CD4-positive, alpha-beta T cell treated with Interleukin-21 for 1 hour (primary cell): ENCODE data around the gene DPPA5.
"Not testable (repeated sequence)": the region's sequence is repeated elsewhere in the genome, so short reads cannot be mapped to it uniquely, and the experiment has no call there.

Source experiments
- DNase-seq: peaks from one replicate; pipeline ENCODE4 v3.0.0-alpha.2; 2020

Gene DPPA5

GRCh38 chr6:73363537-73363875, 9.4 kb upstream of the DPPA5 start:
- no peak for DNase-seq

- DNase-seq = no peak
Observed at GRCh38 chr6:73362869-73363536, 8.9 kb upstream of the DPPA5 start.

GRCh38 chr6:73362358-73362757, 8.3 kb upstream of the DPPA5 start, which contains the start of gene KHDC3L:
KHDC3L (plus strand) TSS chr6:73362658; CDS start chr6:73362730, 72 bp downstream.
- DNase-seq = no peak

GRCh38 chr6:73349311-73349710, 4.8 kb downstream of the DPPA5 start:
- DNase-seq = no peak

GRCh38 chr6:73348550-73349204, 5.4 kb downstream of the DPPA5 start:
- DNase-seq = no peak

- DNase-seq = no peak
Observed at GRCh38 chr6:73343164-73343563, 10.9 kb downstream of the DPPA5 start.

- no peak for DNase-seq
Observed at GRCh38 chr6:73342174-73342573, 11.9 kb downstream of the DPPA5 start.

- DNase-seq = no peak
Observed at GRCh38 chr6:73341335-73341734, 12.7 kb downstream of the DPPA5 start.

- no peak for DNase-seq
Observed at GRCh38 chr6:73340048-73340447, 14.0 kb downstream of the DPPA5 start.

GRCh38 chr6:73339340-73339739, 14.7 kb downstream of the DPPA5 start:
- DNase-seq = no peak

GRCh38 chr6:73329201-73329600, 24.9 kb downstream of the DPPA5 start:
- no peak for DNase-seq

- no peak for DNase-seq
Observed at GRCh38 chr6:73328790-73329189, 25.3 kb downstream of the DPPA5 start.

GRCh38 chr6:73325656-73326055, 28.4 kb downstream of the DPPA5 start:
- DNase-seq = no peak

- DNase-seq = no peak
Observed at GRCh38 chr6:73323323-73323722, 30.8 kb downstream of the DPPA5 start.

GRCh38 chr6:73314577-73315492, 39.2 kb downstream of the DPPA5 start:
- no peak for DNase-seq

- not testable (repeated sequence) for DNase-seq
Observed at GRCh38 chr6:73310503-73310845, 43.6 kb downstream of the DPPA5 start.

- peak; percentile 56 for DNase-seq
Observed at GRCh38 chr6:73309785-73310502, 44.1 kb downstream of the DPPA5 start.

- DNase-seq = no peak
Observed at GRCh38 chr6:73309535-73309784, 44.6 kb downstream of the DPPA5 start.

- DNase-seq = no peak
Observed at GRCh38 chr6:73308712-73309534, 45.2 kb downstream of the DPPA5 start.

GRCh38 chr6:73303773-73304172, 50.3 kb downstream of the DPPA5 start:
- not testable (repeated sequence) for DNase-seq
